Renal cortex interstitium (tissue), 11 donors: ENCODE data around the gene CYSLTR2. TPM values are rescaled to one million over a fixed set of nuclear protein-coding genes. Genes with fewer than 3 reads are reported as not detected.
A peak's percentile ranks its signal among the peaks of the same experiment; 100 is the strongest.
"Not testable (repeated sequence)": the region's sequence is repeated elsewhere in the genome, so short reads cannot be mapped to it uniquely, and the experiment has no call there.

Experiments
- DNase-seq, 11 donors: peaks; one replicate each; pipeline ENCODE4 v3.0.0-alpha.2; 2013; ENCODE audit warnings: low read depth in 9 of 11, low spot score in 4 of 11; ENCODE audit errors: extremely low read depth in 1 of 11
- polyA plus RNA-seq, 3 donors: library from polyadenylated mRNA; unstranded; fragments of 120-200 nt; gene quantifications; one replicate each; pipeline ENCODE4 v1.2.1, GENCODE V29; 2013; ENCODE audit not compliant: insufficient read length in 3 of 3

CYSLTR2 gene
- polyA plus RNA-seq, 3 donors: 0.14 to 0.56 (median 0.42) TPM

DNA sequence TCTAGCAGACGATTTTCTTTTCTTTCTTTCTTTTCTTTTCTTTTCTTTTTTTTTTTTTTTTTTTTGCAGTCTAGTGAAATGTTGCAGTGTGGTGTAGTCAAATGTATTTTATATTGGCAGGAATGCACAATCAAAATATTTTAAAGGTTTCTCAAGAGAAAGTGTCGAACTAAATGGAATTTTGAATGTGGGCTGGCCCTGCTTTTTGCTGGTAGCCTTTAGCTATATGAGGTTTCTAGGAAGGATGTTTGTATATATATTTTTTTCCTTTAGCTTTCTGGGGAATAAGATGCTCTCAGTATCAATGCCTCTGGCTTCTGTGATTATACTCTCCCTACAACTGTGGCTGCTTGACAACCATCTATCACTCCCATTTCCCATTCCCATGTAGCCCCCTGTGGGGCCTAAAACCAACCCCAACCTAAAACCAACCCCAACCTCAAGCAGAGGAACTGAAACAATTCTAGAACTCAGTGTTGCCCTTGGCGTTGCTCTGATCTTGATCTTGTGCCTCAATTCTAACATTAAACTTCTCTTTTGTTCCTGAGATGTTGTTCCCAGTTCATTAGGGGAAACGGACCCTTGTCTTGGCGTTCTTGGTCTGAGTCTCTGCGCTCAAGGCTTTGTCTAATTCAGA, 27.1 kb downstream of the CYSLTR2 start:
- no peak for DNase-seq

DNA sequence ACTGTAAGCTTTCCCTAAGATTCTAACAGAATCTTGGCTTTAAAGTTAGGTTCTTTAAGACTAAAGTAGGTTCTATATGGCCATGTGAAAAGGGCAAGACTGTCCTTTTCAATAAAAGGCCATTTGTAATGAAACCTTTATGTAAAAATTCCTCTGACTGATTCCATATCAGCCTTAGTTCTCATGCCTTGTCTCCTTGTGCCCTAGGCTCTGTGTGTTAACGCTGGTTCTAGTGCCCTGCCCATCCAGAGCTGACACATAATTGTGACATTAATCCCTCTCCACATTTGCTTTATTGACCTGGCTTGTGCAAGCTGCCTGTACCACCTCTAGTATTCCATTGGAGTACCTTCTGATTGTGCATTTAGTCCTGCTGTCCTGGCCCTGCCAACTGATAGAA, 28.2 kb downstream of the CYSLTR2 start:
- no peak for DNase-seq

DNA sequence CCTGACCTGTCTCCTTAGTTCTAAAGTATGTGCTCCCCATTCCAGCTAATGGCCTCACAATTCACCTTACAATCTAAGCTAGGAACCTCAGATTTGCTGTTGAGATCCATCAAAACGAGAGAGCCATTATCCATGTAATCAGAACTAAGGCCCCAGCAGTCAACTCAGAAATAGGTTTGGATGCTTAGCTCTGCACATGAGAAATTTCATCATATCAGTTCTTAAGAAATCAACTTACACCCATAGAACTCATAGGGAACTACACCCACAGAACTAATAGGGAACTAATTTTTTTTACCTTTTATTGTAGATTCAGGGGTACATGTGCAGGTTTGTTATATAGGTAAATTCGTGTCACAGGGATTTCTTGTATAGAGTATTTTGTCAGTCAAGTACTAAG, 28.7 kb downstream of the CYSLTR2 start:
- DNase-seq: no peak

DNA sequence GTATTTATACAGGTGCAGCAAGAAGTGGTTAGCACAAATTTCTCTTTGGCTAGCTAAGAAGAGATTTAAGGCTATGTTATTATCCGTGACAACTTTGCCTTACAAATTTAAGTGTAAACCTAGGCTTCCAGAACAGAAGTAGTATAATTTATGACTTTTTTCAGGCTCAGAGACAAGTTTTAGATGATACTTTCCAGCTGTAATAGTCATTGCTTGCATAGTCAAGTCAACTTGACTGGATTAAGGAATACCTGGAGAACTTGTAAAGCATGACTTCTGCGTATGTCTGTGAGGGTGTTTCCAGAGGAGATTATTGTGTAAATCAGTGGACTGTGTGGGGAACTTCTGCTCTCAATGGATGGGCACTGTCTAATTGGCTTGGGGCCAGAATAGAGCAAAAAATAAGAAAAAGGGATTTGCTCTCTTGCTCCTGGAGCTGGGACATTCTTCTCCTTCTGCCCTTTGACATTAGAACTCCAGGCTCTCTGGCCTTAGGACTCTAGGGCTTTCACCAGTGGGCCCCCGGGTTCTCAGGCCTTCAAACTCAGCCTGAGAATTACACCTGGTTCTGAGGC, 33.0 kb downstream of the CYSLTR2 start:
- peak in 9 of 11 donors; percentile 3 to 28 (median 13) for DNase-seq

DNA sequence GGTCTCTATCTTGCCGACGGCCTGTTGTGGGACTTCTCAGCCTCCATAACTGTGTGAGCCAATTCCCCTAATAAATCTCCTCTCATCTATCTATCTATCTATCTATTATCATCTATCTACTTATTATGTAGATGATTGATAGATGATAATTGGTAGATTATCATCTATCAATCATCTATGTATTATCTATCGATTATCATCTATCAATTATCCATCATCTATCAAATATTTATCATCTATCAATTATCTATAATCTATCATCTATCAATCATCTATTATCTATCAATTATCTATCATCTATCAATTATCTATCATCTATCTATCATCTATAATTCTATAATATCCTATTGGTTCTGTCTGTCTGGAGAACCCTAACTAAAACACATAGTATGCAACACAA, 33.5 kb downstream of the CYSLTR2 start:
- no peak for DNase-seq

DNA sequence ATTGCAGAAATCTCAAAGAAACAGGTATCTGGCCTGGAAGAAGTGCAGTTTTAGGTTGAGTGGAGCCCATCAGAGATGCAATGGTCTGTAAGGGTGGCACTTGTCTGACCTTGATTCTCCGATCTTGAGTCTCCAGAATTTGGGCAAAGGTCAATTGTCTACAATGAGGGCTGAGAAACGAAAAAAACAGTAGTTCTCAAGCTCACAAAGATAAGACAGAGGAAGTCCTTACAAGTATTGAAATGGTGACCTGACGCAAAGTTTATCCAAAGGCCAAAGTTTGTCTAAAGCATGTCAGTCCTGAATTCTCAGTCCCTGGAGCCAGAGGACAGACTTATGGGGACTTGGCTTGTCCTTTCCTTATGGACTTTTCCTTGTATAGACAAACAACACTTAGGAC, 40.3 kb downstream of the CYSLTR2 start:
- DNase-seq: no peak

DNA sequence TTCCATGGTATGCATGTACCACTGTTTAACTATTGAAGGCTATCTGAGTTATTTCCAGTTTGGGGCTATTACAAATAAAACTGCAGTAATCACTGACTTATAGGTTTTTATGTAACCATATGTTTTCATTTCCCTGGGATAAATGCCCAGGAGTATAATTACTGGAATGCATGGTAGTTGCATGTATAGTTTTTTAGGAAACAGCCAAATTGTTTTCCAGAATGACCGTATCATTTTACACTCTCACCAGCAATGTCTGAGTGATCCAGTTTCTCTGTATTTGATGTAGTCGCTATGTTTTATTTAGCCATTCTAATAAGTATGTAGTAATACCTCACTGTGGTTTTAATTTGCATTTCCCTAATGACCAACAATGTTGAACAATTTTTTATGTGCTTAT, 42.0 kb downstream of the CYSLTR2 start:
- no peak for DNase-seq

DNA sequence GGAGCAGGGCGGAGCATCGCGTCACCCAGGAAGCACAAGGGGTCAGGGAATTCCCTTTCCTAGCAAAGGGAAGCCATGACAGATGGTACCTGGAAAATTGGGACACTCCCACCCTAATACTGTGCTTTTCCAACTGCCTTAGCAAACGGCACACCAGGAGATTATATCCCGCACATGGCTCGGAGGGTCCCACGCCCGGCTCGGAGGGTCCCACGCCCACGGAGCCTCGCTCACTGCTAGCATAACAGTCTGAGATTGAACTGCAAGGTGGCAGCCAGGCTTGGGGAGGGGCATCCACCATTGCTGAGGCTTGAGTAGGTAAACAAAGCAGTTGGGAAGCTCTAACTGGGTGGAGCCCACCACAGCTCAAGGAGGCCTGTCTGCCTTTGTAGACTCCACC, 42.9 kb downstream of the CYSLTR2 start:
- DNase-seq: not testable (repeated sequence)

DNA sequence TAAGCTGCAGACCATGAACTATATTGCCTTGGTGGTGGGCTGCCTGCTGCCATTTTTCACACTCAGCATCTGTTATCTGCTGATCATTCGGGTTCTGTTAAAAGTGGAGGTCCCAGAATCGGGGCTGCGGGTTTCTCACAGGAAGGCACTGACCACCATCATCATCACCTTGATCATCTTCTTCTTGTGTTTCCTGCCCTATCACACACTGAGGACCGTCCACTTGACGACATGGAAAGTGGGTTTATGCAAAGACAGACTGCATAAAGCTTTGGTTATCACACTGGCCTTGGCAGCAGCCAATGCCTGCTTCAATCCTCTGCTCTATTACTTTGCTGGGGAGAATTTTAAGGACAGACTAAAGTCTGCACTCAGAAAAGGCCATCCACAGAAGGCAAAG, 53.7 kb downstream of the CYSLTR2 start:
- no peak for DNase-seq

DNA sequence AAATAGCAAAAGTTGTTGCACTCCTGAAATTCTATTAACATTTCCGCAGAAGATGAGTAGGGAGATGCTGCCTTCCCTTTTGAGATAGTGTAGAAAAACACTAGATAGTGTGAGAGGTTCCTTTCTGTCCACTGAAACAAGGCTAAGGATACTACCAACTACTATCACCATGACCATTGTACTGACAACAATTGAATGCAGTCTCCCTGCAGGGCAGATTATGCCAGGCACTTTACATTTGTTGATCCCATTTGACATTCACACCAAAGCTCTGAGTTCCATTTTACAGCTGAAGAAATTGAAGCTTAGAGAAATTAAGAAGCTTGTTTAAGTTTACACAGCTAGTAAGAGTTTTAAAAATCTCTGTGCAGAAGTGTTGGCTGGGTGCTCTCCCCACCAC, 55.0 kb downstream of the CYSLTR2 start:
- DNase-seq: no peak

DNA sequence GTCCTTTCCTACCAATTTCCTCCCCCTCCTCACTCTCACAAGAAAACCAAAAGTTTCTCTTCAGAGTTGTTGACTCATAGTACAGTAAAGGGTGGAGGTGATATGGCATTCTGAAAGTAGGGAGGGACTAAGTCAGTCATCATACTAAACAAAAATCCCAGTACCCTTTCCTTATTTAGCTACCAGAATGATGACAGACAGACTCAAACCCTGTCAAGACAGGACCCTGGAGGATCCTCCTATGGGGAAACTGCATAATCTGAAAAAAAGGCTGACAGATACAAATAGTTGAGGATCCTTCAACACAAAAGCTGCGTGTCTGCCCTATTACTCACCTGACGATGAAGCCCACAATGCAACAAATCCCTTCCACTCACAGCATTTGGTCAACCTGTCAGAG, 55.5 kb downstream of the CYSLTR2 start:
- DNase-seq: no peak

DNA sequence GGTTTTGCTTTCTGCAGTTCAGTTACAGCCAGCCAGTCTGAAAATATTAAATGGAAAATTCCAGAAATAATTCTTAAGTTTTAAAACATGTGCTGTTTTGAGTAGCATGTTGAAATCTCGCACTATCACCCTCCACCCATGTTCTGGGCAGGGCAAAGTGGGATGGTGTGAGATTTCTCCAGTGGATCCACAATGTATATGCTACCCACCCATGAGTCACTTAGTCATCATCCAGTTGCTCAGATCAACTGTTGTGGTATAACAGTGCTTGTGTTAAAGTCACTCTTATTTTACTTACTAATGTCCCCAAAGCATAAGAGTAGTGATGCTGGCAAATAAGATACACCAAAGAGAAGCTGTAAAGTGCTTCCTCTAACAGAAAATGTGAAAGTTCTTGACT, 56.4 kb downstream of the CYSLTR2 start:
- DNase-seq: no peak

DNA sequence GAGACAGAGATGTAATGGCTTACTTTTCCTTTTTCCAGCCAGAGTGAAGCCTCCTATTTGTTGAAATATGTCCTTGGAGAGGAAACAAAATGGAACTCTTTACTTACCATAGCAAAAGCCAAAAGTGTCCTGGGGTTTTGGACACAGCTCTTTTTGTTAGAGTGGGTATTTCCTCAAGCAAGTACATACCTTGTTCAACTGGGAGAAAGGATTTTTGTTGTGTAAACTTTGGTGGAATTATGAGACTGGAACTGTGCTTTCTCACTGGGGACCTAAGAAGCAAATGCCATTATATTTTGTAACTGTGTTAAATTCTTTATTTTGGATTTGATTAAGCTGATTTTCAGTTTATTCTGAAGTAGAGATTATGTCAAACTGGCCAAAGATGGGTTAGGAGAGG, 58.4 kb downstream of the CYSLTR2 start:
- DNase-seq: no peak

DNA sequence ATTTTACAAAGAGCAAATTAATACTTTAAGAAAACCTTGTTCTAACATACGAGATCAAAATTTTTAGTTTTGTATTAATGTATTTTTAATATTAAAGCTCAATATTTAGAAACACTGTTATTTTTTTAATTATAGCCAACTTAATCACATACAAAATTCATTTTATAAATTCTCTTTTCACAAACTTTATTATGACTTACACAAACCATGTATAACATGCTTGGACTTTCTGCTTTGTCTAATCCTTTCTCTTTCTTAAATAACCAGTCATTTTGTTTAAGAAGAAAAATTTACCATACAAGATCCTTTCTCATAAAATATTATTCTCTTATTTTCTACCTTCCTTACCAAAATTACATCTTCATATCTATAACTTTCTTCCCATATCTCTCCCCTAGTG, 62.2 kb downstream of the CYSLTR2 start:
- DNase-seq: no peak

DNA sequence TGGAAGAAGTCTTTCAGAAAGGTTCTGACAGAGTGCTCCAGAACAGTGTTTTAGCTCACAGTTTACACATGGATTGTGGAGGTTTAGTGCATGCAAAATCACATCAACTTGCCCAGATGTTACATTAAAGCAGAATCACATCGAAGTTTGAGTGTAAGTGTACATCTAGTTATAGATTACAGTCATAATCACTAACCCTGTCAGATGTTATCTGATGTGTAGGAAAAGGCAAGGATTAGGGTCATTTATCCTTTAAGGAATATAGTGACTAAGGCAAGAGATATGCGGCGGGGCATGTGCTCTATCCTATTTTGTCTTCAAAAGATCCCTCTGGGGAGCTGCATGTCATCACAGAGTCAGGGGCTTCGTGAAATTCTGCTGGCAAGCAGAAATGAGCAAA, 66.9 kb downstream of the CYSLTR2 start:
- DNase-seq: no peak

DNA sequence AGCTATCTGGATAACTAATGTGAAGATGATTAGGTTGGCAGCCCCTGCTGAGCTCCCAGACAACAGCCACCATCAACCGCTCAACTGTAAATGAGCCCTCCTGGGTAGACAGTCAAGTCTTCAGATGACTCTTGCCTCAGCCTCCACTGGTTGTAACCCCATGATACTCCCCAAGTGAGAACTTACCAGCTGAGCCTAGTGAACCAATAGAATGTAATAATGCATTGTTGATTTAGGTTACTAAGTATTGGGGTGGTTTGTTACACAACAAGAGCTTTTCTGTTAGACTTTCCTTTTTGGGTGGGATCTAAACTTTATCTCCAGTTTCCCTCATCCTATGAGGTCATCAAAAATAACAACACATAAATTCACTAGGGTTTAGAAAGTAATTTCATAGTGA, 69.4 kb downstream of the CYSLTR2 start:
- no peak for DNase-seq

DNA sequence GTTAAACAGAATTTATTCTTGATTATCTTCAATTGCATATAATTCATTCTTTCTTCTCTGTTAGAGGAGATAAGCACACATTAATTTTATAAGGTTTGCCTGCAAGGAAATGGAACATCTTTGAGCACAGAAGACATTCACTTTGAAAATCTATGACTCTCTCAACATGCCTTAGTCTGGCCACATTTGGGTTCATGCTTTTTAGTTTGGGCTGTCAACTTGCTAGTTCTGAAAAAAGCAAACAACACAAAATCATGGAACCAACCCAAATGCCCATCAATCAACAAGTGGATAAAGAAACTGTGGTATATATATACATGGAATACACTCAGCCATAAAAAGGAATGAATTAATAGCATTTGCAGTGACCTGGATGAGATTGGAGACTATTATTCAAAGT, 71.5 kb downstream of the CYSLTR2 start:
- DNase-seq: peak in 8 of 11 donors; percentile 39 to 77 (median 58)

DNA sequence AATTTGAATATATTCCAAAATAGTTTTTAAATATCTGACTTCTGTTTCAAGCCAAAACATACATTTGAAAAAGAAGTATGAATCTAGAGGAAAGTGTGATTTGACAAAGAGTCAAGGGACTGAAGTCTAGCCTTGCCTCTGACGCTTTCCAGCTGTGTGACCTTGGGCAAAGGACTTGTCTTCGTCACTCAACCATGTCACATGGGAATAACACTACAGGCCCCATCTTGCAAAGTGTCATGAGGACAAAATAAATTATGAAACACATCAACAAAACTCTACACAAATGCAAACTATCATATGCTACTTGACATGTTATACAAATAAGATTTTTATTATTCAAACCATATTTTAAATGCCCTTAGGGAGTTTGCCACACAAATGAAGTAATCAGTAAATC, 73.0 kb downstream of the CYSLTR2 start:
- DNase-seq: peak in 9 of 11 donors; percentile 39 to 72 (median 57)

DNA sequence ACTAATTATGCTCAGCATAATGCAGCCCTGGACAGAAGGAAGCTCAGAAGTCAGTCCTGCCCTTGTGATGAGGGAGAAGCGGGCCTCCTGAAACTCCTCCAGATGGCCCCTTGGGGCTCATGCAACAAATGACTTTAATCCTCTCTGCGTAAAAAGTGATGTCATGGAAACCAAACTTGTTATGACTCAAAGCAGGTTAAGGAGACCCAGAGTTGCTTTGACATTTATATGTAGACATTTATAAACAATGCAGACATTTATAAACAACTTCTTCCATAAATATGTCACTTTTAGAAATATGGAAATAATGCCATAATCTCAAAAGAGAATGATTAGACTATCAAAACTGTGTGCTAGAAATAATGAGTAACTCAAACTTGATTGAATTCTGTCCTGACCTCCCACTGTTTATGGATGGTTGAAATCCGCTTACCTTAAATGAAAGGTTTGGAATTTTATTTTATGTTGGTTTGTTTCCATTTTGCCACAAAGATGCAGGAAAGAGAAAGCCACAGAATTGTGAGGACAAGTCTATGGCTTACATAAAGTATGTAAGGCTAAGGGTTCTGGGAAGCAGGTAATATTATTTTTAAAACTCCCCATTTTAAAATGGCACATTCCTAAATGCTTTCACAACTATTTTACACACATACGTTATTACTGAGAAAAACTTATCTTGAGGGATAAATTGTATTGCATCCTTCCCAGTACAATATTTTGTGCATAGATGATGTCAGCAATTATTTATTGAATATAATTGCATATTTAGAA, 73.7 kb downstream of the CYSLTR2 start:
- DNase-seq: peak in 8 of 11 donors; percentile 26 to 68 (median 50)

DNA sequence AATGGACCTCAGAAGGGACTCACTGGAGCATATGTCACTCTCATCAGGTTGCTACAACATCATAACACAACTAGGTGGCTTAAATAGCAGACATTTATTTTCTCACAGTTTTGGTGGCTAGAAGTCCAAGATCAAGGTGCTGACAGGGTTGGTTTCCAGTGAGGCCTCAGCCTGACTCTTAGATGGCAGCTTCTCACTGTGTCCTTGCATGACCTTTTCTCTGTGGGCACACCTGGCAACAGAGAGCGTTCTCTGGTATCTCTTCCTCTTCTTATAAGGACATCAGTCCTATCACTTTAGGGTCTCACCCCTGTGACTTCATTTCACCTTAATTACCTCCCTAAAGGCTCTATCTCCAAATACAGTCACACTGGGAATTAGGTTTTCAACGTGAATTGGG, 74.5 kb downstream of the CYSLTR2 start:
- no peak for DNase-seq

DNA sequence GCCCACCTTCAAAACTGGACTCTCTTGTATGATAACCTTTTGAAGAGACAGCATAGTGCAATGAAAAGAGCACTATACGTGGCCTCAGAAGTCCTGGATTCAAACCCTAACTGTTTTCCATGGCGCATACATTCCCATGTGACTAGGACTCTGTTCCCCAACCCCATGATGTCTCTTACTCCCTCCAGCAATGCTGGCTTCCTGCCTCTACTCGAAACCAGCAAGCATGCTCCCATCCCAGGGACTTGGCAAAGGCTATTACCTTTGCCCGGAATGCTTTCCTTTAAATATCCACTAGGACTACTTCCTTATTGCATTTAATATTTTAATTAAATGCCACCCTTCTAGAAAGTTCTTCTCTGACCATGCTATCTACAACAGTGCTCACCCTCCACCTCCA, 75.1 kb downstream of the CYSLTR2 start:
- DNase-seq: no peak
